Neural cell (in vitro differentiated cells): ENCODE measurements around the gene ARHGAP25. TPM values are rescaled to one million over a fixed set of nuclear protein-coding genes. Genes with fewer than 3 reads are reported as not detected.

Experiments
- H2AFZ ChIP-seq: fragments of 200-600, 300-800 bp; sonication (generic), shearing (Covaris generic); 2 replicates; pipeline ENCODE4 v1.6.0; 2014; ENCODE audit warnings: low read depth, mild to moderate bottlenecking, antibody characterized with exemption, low read length, moderate library complexity
- H3F3A ChIP-seq: fragments of 200-600 bp; shearing (Covaris generic); 2 replicates; pipeline ENCODE4 v1.6.1; 2016; ENCODE audit warnings: mild to moderate bottlenecking, moderate library complexity, mixed read lengths, antibody characterized with exemption, low read length; ENCODE audit not compliant: insufficient read depth, poor library complexity, severe bottlenecking
- H3K27ac ChIP-seq: fragments of 200-600, 300-800 bp; sonication (generic), shearing (Covaris generic); 2 replicates; pipeline ENCODE4 v1.5.1; 2014; ENCODE audit warnings: mild to moderate bottlenecking, low read length, moderate library complexity
- H3K27me3 ChIP-seq: fragments of 300-800, 200-600 bp; sonication (generic), shearing (Covaris generic); 2 replicates; pipeline ENCODE4 v1.6.0; 2014; ENCODE audit warnings: mild to moderate bottlenecking, low read depth, low read length, moderate library complexity; ENCODE audit not compliant: insufficient read depth
- H3K36me3 ChIP-seq: fragments of 300-800, 200-600 bp; sonication (generic), shearing (Covaris generic); 2 replicates; pipeline ENCODE4 v1.5.1; 2014; ENCODE audit warnings: mild to moderate bottlenecking, antibody characterized with exemption, low read length, moderate library complexity; ENCODE audit not compliant: insufficient read depth
- H3K4me2 ChIP-seq: fragments of 300-800, 200-600 bp; sonication (generic), shearing (Covaris generic); 2 replicates; pipeline ENCODE4 v1.6.0; 2014; ENCODE audit warnings: mild to moderate bottlenecking, low read length
- H3K4me3 ChIP-seq: fragments of 300-800, 200-600 bp; sonication (generic), shearing (Covaris generic); 2 replicates; pipeline ENCODE4 v1.5.1; 2014; ENCODE audit warnings: mild to moderate bottlenecking, low read length, moderate library complexity
- H3K79me2 ChIP-seq: fragments of 200-600 bp; shearing (Covaris generic); replicated peaks from 2 replicates; pipeline ENCODE4 v1.6.0; 2014; ENCODE audit warnings: mild to moderate bottlenecking, low read length, moderate library complexity; ENCODE audit not compliant: insufficient read depth
- H3K9ac ChIP-seq: fragments of 300-800, 200-600 bp; sonication (generic), shearing (Covaris generic); 2 replicates; pipeline ENCODE4 v1.6.1; 2016; ENCODE audit warnings: mild to moderate bottlenecking, low read length, mixed read lengths
- H3K9me2 ChIP-seq: fragments of 200-600 bp; shearing (Covaris generic); 2 replicates; pipeline ENCODE4 v1.6.1; 2016; ENCODE audit warnings: mild to moderate bottlenecking, low read length, mixed read lengths; ENCODE audit not compliant: insufficient read depth
- H3K9me3 ChIP-seq: fragments of 200-600, 300-800 bp; sonication (generic), shearing (Covaris generic); 2 replicates; pipeline ENCODE4 v1.6.1; 2016; ENCODE audit warnings: mild to moderate bottlenecking, mixed run types, low read length, moderate library complexity, mixed read lengths
- H4K20me1 ChIP-seq: fragments of 200-600 bp; shearing (Covaris generic); 2 replicates; pipeline ENCODE4 v1.6.1; 2016; ENCODE audit warnings: mild to moderate bottlenecking, mixed run types; ENCODE audit not compliant: insufficient read depth
- EP300 ChIP-seq: fragments of 450-650 bp; conservative IDR thresholded peaks from 2 replicates; pipeline ENCODE4 v1.6.1; 2014; ENCODE audit warnings: antibody characterized with exemption, mild to moderate bottlenecking, moderate library complexity; ENCODE audit not compliant: poor library complexity, severe bottlenecking
- EZH2 ChIP-seq: fragments of 200-600, 300-800 bp; shearing (Covaris generic), sonication (generic); IDR thresholded peaks from 2 replicates; pipeline ENCODE4 v1.6.1; 2014; ENCODE audit warnings: antibody characterized with exemption, low read length, borderline replicate concordance, mild to moderate bottlenecking; ENCODE audit not compliant: insufficient read depth, poor library complexity, severe bottlenecking
- MXI1 ChIP-seq: fragments of 450-650 bp; conservative IDR thresholded peaks from 2 replicates; pipeline ENCODE4 v1.6.1; 2014; ENCODE audit warnings: antibody characterized with exemption, mild to moderate bottlenecking; ENCODE audit not compliant: poor library complexity, severe bottlenecking
- POLR2AphosphoS5 ChIP-seq: IDR thresholded peaks from 2 replicates; pipeline ENCODE4 v1.6.1; 2012
- RAD21 ChIP-seq: fragments of 450-650 bp; conservative IDR thresholded peaks from 2 replicates; pipeline ENCODE4 v1.6.1; 2014; ENCODE audit warnings: antibody characterized with exemption, mild to moderate bottlenecking, moderate library complexity
- REST ChIP-seq: IDR thresholded peaks from 2 replicates; pipeline ENCODE4 v1.6.1; 2012; ENCODE audit warnings: borderline replicate concordance
- SMC3 ChIP-seq: fragments of 450-650 bp; conservative IDR thresholded peaks from 2 replicates; pipeline ENCODE4 v1.6.1; 2014; ENCODE audit warnings: antibody characterized with exemption, mild to moderate bottlenecking, moderate library complexity; ENCODE audit not compliant: poor library complexity
- TAF1 ChIP-seq: IDR thresholded peaks from 2 replicates; pipeline ENCODE4 v1.6.1; 2012; ENCODE audit warnings: low read depth
- polyA plus RNA-seq: library from polyadenylated mRNA; depleted of rRNA; stranded (reverse); fragments of >200 nt; gene quantifications from 2 replicates; pipeline ENCODE4 v1.2.3, GENCODE V29; 2014
- TF ChIP-seq, protein P1 (sequence below): fragments of 450-650 bp; IDR thresholded peaks from 2 replicates; pipeline ENCODE4 v1.5.1; 2014; ENCODE audit warnings: antibody characterized with exemption, mild to moderate bottlenecking, moderate library complexity; ENCODE audit not compliant: poor library complexity, severe bottlenecking

ARHGAP25 gene
- polyA plus RNA-seq, 1 donor from 2014 or later = not detected

DNA sequence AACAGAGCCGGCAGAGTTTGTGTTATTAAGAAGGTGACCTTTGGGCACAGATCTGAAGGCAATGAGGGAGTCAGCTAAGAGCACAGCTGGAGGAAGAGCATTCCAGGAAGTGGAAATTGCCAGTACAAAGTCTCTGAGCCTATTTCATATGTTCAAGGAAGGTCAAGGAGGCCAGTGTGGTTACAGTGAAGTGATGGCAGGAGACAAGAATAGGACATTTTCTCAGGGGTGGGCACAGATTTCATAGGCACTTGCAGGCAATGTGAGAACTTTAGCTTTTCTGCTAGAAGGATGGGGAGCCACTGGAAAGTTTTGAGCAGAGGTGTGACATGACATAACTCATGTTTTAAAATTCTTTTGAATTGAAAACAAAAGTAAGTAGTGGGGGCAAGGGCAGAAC lies 50.3 kb downstream of the ARHGAP25 start:
- no peak for TF ChIP-seq EP300
- no peak for TF ChIP-seq TAF1
- no peak for TF ChIP-seq RAD21
- TF ChIP-seq EZH2 = no peak
- TF ChIP-seq MXI1 = no peak
- TF ChIP-seq, protein P1, sequence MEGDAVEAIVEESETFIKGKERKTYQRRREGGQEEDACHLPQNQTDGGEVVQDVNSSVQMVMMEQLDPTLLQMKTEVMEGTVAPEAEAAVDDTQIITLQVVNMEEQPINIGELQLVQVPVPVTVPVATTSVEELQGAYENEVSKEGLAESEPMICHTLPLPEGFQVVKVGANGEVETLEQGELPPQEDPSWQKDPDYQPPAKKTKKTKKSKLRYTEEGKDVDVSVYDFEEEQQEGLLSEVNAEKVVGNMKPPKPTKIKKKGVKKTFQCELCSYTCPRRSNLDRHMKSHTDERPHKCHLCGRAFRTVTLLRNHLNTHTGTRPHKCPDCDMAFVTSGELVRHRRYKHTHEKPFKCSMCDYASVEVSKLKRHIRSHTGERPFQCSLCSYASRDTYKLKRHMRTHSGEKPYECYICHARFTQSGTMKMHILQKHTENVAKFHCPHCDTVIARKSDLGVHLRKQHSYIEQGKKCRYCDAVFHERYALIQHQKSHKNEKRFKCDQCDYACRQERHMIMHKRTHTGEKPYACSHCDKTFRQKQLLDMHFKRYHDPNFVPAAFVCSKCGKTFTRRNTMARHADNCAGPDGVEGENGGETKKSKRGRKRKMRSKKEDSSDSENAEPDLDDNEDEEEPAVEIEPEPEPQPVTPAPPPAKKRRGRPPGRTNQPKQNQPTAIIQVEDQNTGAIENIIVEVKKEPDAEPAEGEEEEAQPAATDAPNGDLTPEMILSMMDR = no peak
- no peak for TF ChIP-seq POLR2AphosphoS5
- no peak for TF ChIP-seq REST
- no peak for TF ChIP-seq SMC3
- Histone ChIP-seq H3K4me3 (no peak overlapping the region), H3K27me3 (no peaks in the 10 kb centered on the region)

GRCh38 chr2:68787356-68787755 lies 52.7 kb downstream of the ARHGAP25 start:
- Histone ChIP-seq H3K36me3 (no peaks in the 10 kb centered on the region), H3K27ac (no peak overlapping the region), H3K9ac (no peak overlapping the region), H3K79me2 (no peaks in the 10 kb centered on the region), H3K4me2 (no peak overlapping the region), H3K9me3 (no peaks in the 10 kb centered on the region), H3K27me3 (no peaks in the 10 kb centered on the region), H4K20me1 (no peaks in the 10 kb centered on the region), H2AFZ (no peak overlapping the region), H3F3A (no peaks in the 10 kb centered on the region), H3K4me3 (no peak overlapping the region), H3K9me2 (no peaks in the 10 kb centered on the region)
- TF ChIP-seq MXI1 = no peak
- TF ChIP-seq SMC3 = no peak
- TF ChIP-seq TAF1 = no peak
- no peak for TF ChIP-seq EP300
- TF ChIP-seq, protein P1 = no peak
- TF ChIP-seq RAD21 = no peak
- no peak for TF ChIP-seq EZH2
- no peak for TF ChIP-seq REST
- TF ChIP-seq POLR2AphosphoS5 = no peak

More for the DNA sequence above, 50.3 kb downstream of the ARHGAP25 start:
- Histone ChIP-seq H3K9me2 (no peaks in the 10 kb centered on the region), H3K9ac (no peak overlapping the region), H4K20me1 (no peaks in the 10 kb centered on the region), H3K9me3 (no peaks in the 10 kb centered on the region), H3K36me3 (no peaks in the 10 kb centered on the region), H3K27ac (no peak overlapping the region), H3F3A (no peaks in the 10 kb centered on the region), H3K4me2 (no peak overlapping the region), H3K79me2 (no peaks in the 10 kb centered on the region), H2AFZ (no peak overlapping the region)
